ENCODE measurements around the gene SUPT5H. TPM values are rescaled to one million over a fixed set of nuclear protein-coding genes. Genes with fewer than 3 reads are reported as not detected.

The SUPT5H gene
- polyA plus RNA-seq, 1 donor from 2014 or later: 92.5 TPM

DNA sequence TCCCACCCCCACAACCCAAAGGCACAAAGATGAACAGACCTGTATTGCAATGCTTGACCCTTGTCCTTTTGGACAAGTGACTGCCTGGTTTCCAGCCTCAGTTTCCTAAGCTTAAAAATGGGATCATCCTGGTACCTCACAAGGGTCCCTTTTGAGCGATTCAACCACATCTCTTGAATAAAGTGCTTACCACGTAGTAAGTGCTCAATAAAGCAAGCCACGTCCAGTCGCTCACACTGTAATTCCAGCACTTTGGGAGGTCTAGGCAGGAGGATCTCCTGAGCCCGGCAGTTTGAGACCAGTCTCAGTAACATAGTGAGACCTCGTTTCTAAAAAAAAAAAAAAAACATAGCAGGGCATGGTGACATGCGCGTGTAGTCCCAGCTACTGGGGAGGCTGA is 54.5 kb downstream of the SUPT5H start:
- Histone ChIP-seq H3K27ac (ENCODE audit: low read length) (no peak overlapping the region), H3K36me3 (ENCODE audit: insufficient read depth, low read length) (no peaks in the 10 kb centered on the region), H3K9me2 (ENCODE audit: insufficient read depth, low read length) (no peaks in the 10 kb centered on the region), H2AFZ (ENCODE audit: low read depth, low read length) (no peak overlapping the region), H3K4me3 (ENCODE audit: low read length) (no peak overlapping the region), H3K9ac (ENCODE audit: low read length) (no peak overlapping the region), H4K20me1 (ENCODE audit: insufficient read depth) (no peaks in the 10 kb centered on the region), H3K4me2 (ENCODE audit: low read length) (no peak overlapping the region), H3F3A (ENCODE audit: insufficient read depth, low read length, poor library complexity, severe bottlenecking) (no peaks in the 10 kb centered on the region), H3K9me3 (ENCODE audit: low read length) (no peaks in the 10 kb centered on the region), H3K79me2 (replicated peaks; ENCODE audit: insufficient read depth, low read length) (peaks cover 5% of the 10 kb centered on the region), H3K27me3 (ENCODE audit: insufficient read depth, low read depth, low read length) (peaks cover 10% of the 10 kb centered on the region)
- no peak for TF ChIP-seq POLR2AphosphoS5 (IDR thresholded peaks at IDR 0.05)
- TF ChIP-seq RAD21 (conservative IDR thresholded peaks at IDR 0.05): no peak
- TF ChIP-seq EZH2 (IDR thresholded peaks at IDR 0.05; ENCODE audit: borderline replicate concordance, insufficient read depth, low read length, poor library complexity, severe bottlenecking): no peak

DNA sequence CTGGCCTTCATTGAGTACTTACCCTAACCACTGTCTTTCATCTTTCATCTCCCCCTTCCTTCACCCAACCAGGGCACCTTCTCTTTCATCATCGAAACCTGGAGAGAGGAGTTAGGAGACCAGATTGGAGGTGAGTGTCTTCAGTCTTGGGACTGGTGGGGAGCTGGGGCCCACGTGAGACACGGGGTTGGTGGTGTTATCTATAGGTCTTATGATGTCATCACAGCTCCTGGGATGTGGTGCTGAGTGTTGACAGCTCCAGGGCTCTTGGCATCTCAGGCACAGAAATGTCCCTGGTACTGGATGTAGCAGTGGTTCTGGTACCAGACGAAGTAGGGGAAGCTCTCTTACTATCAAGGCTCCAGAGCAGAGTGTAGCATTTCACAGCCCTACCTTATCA is 55.2 kb downstream of the SUPT5H start:
- Histone ChIP-seq H4K20me1 (ENCODE audit: insufficient read depth) (no peaks in the 10 kb centered on the region), H3K27me3 (ENCODE audit: insufficient read depth, low read depth, low read length) (peaks cover 10% of the 10 kb centered on the region), H3K9me3 (ENCODE audit: low read length) (no peaks in the 10 kb centered on the region), H3K9ac (ENCODE audit: low read length) (no peak overlapping the region), H3K36me3 (ENCODE audit: insufficient read depth, low read length) (no peaks in the 10 kb centered on the region), H2AFZ (ENCODE audit: low read depth, low read length) (no peak overlapping the region), H3K27ac (ENCODE audit: low read length) (no peak overlapping the region), H3F3A (ENCODE audit: insufficient read depth, low read length, poor library complexity, severe bottlenecking) (no peaks in the 10 kb centered on the region), H3K4me2 (ENCODE audit: low read length) (no peak overlapping the region), H3K79me2 (replicated peaks; ENCODE audit: insufficient read depth, low read length) (peaks cover 5% of the 10 kb centered on the region), H3K4me3 (ENCODE audit: low read length) (no peak overlapping the region), H3K9me2 (ENCODE audit: insufficient read depth, low read length) (no peaks in the 10 kb centered on the region)
- TF ChIP-seq RAD21 (conservative IDR thresholded peaks at IDR 0.05): no peak
- no peak for TF ChIP-seq POLR2AphosphoS5 (IDR thresholded peaks at IDR 0.05)
- TF ChIP-seq, protein P1, sequence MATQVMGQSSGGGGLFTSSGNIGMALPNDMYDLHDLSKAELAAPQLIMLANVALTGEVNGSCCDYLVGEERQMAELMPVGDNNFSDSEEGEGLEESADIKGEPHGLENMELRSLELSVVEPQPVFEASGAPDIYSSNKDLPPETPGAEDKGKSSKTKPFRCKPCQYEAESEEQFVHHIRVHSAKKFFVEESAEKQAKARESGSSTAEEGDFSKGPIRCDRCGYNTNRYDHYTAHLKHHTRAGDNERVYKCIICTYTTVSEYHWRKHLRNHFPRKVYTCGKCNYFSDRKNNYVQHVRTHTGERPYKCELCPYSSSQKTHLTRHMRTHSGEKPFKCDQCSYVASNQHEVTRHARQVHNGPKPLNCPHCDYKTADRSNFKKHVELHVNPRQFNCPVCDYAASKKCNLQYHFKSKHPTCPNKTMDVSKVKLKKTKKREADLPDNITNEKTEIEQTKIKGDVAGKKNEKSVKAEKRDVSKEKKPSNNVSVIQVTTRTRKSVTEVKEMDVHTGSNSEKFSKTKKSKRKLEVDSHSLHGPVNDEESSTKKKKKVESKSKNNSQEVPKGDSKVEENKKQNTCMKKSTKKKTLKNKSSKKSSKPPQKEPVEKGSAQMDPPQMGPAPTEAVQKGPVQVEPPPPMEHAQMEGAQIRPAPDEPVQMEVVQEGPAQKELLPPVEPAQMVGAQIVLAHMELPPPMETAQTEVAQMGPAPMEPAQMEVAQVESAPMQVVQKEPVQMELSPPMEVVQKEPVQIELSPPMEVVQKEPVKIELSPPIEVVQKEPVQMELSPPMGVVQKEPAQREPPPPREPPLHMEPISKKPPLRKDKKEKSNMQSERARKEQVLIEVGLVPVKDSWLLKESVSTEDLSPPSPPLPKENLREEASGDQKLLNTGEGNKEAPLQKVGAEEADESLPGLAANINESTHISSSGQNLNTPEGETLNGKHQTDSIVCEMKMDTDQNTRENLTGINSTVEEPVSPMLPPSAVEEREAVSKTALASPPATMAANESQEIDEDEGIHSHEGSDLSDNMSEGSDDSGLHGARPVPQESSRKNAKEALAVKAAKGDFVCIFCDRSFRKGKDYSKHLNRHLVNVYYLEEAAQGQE (IDR thresholded peaks at IDR 0.05; ENCODE audit: borderline replicate concordance): no peak
- no peak for TF ChIP-seq SMC3 (conservative IDR thresholded peaks at IDR 0.05; ENCODE audit: poor library complexity)
- TF ChIP-seq MXI1 (conservative IDR thresholded peaks at IDR 0.05; ENCODE audit: poor library complexity, severe bottlenecking): no peak
- no peak for TF ChIP-seq EP300 (conservative IDR thresholded peaks at IDR 0.05; ENCODE audit: poor library complexity, severe bottlenecking)

DNA sequence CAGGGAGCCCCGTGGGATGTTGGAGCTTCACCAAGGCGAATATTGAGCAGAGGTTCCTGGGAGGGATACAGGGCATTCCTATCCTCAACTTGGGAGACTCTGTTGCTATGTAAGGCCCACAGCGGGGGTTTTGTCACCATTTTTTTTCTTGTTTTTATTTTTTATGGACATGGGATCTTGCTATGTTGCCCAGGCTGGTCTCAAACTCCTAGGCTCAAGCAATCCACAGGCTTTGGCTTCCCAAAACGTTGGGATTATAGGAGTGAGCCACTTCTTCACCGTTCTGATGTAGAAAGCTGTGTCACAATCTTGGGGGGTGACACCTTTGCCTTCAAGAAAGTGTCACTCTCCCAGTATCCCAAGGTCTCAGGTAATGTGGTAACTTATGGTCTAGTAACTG is 56.0 kb downstream of the SUPT5H start:
- Histone ChIP-seq H3K9me3 (ENCODE audit: low read length) (no peaks in the 10 kb centered on the region), H3K27me3 (ENCODE audit: insufficient read depth, low read depth, low read length) (peaks cover 10% of the 10 kb centered on the region), H3K27ac (ENCODE audit: low read length) (no peak overlapping the region), H3K36me3 (ENCODE audit: insufficient read depth, low read length) (no peaks in the 10 kb centered on the region), H3K79me2 (replicated peaks; ENCODE audit: insufficient read depth, low read length) (peaks cover 5% of the 10 kb centered on the region), H3F3A (ENCODE audit: insufficient read depth, low read length, poor library complexity, severe bottlenecking) (no peaks in the 10 kb centered on the region), H2AFZ (ENCODE audit: low read depth, low read length) (no peak overlapping the region), H3K9me2 (ENCODE audit: insufficient read depth, low read length) (no peaks in the 10 kb centered on the region), H4K20me1 (ENCODE audit: insufficient read depth) (no peaks in the 10 kb centered on the region), H3K4me2 (ENCODE audit: low read length) (no peak overlapping the region), H3K9ac (ENCODE audit: low read length) (no peak overlapping the region), H3K4me3 (ENCODE audit: low read length) (no peak overlapping the region)
- no peak for TF ChIP-seq EP300 (conservative IDR thresholded peaks at IDR 0.05; ENCODE audit: poor library complexity, severe bottlenecking)
- no peak for TF ChIP-seq MXI1 (conservative IDR thresholded peaks at IDR 0.05; ENCODE audit: poor library complexity, severe bottlenecking)

Data from neural cell (in vitro differentiated cells).